A549 (cell line): ENCODE measurements around the gene HOXA7. TPM values are rescaled to one million over a fixed set of nuclear protein-coding genes. Genes with fewer than 3 reads are reported as not detected.

ENCODE experiments used
- ATAC-seq, 2 experiments: fragments of 200-7000 bp in 1 of 2; fragments of >200 bp in 1 of 2; cut with Nextera tagmentation in 1 of 2; cut with Tn5 transposase in 1 of 2; 3 replicates each; pipeline versions ENCODE4 v1.8.0 to v1.9.1; 2018 to 2020; ENCODE audit warnings: mild to moderate bottlenecking in 1 of 2, moderate library complexity in 1 of 2
- CTCF ChIA-PET: fragments of 300-600 bp; sonication (Branson Sonifier 250); formaldehyde crosslinking; extraction: SDS; loops from one replicate; lab custom pipeline; 2021; ENCODE audit warnings: antibody characterized with exemption, inconsistent platforms; lab: Yijun Ruan, JAX
- POLR2A ChIA-PET: fragments of 350-600 bp; formaldehyde crosslinking; extraction: SDS; loops from one replicate; lab custom pipeline; 2021; ENCODE audit warnings: antibody characterized with exemption, inconsistent platforms; lab: Yijun Ruan, JAX
- DNase-seq, 2 experiments: peaks; one replicate each; pipeline versions ENCODE4 v3.0.0 to v3.0.0-alpha.2; 2011 to 2016; ENCODE audit warnings: low read depth in 1 of 2, low spot score in 1 of 2
- FAIRE-seq: peaks from 2 replicates; lab custom pipeline; 2011; peaks lifted over from hg19 to GRCh38; lab: Jason Lieb, UNC
- H3K27ac ChIP-seq, 2 experiments: fragments of >200 bp; sonication (Bioruptor Twin); formaldehyde crosslinking; 3 replicates each; pipeline ENCODE4 v1.5.1; 2016 to 2017
- H3K4me1 ChIP-seq: fragments of >200 bp; sonication (Bioruptor Twin); formaldehyde crosslinking; 3 replicates; pipeline ENCODE4 v1.6.1; 2016
- H3K4me2 ChIP-seq: fragments of >200 bp; sonication (Bioruptor Twin); formaldehyde crosslinking; 3 replicates; pipeline ENCODE4 v1.6.1; 2016
- H3K4me3 ChIP-seq: fragments of >200 bp; sonication (Bioruptor Twin); formaldehyde crosslinking; 3 replicates; pipeline ENCODE4 v1.5.1; 2016
- H3K9me3 ChIP-seq: fragments of >200 bp; sonication (Bioruptor Twin); formaldehyde crosslinking; 3 replicates; pipeline ENCODE4 v1.6.1; 2016
- CBX8 ChIP-seq: fragments of 200-600 bp; sonication (generic); IDR thresholded peaks from 2 replicates; pipeline ENCODE4 v1.6.1; 2016
- CEBPB ChIP-seq, 2 experiments: fragments of >200 bp in 1 of 2; sonication (Bioruptor Twin) in 1 of 2; formaldehyde crosslinking in 1 of 2; IDR thresholded peaks; 2 replicates each; pipeline ENCODE4 v1.6.1; 2012 to 2016
- CHD2 ChIP-seq: fragments of 150-350 bp; IDR thresholded peaks from 2 replicates; pipeline ENCODE4 v1.6.1; 2014; ENCODE audit warnings: low read length; ENCODE audit not compliant: partially characterized antibody
- CTCF ChIP-seq: fragments of >200 bp; sonication (Bioruptor Twin); formaldehyde crosslinking; IDR thresholded peaks from 3 replicates; pipeline ENCODE4 v1.5.1; 2016
- E2F6 ChIP-seq: IDR thresholded peaks from 2 replicates; pipeline ENCODE4 v1.6.1; 2012; ENCODE audit warnings: low read depth, borderline replicate concordance
- EHF ChIP-seq: fragments of 250-450 bp; sonication (Bioruptor Pico); IDR thresholded peaks from 2 replicates; pipeline ENCODE4 v1.5.0; 2020; ENCODE audit warnings: mild to moderate bottlenecking
- ESRRA ChIP-seq: fragments of 150-350 bp; IDR thresholded peaks from 2 replicates; pipeline ENCODE4 v1.6.1; 2014; ENCODE audit warnings: mild to moderate bottlenecking, low read length, borderline replicate concordance
- FOSL2 ChIP-seq, 2 experiments: fragments of 450-650 bp in 1 of 2; fragments of >200 bp in 1 of 2; sonication (Bioruptor Twin) in 1 of 2; formaldehyde crosslinking; IDR thresholded peaks; 2 replicates each; pipeline versions ENCODE4 v1.5.0 to v1.6.1; 2016 to 2020; ENCODE audit warnings: mild to moderate bottlenecking in 1 of 2, moderate library complexity in 1 of 2
- FOXS1 ChIP-seq: fragments of 250-450 bp; sonication (Bioruptor Pico); IDR thresholded peaks from 2 replicates; pipeline ENCODE4 v1.5.0; 2020; ENCODE audit warnings: mild to moderate bottlenecking, moderate library complexity
- GATA3 ChIP-seq: IDR thresholded peaks from 2 replicates; pipeline ENCODE4 v1.6.1; 2012; ENCODE audit warnings: borderline replicate concordance
- HMGXB4 ChIP-seq: fragments of 250-450 bp; sonication (Bioruptor Pico); IDR thresholded peaks from 2 replicates; pipeline ENCODE4 v1.5.0; 2021; ENCODE audit warnings: mild to moderate bottlenecking, moderate library complexity, borderline replicate concordance
- JUN ChIP-seq, 2 experiments: fragments of >200 bp; sonication (Bioruptor Twin); formaldehyde crosslinking; IDR thresholded peaks; 2 replicates in 1 of 2; 3 replicates in 1 of 2; pipeline ENCODE4 v1.6.1; 2016 to 2017
- JUNB ChIP-seq: fragments of >200 bp; sonication (Bioruptor Twin); formaldehyde crosslinking; IDR thresholded peaks from 2 replicates; pipeline ENCODE4 v1.6.1; 2016
- KDM1A ChIP-seq: fragments of 200-600 bp; sonication (generic); IDR thresholded peaks from 2 replicates; pipeline ENCODE4 v1.6.1; 2016; ENCODE audit warnings: low read depth, mild to moderate bottlenecking
- KDM5A ChIP-seq: fragments of 200-600 bp; sonication (generic); IDR thresholded peaks from 2 replicates; pipeline ENCODE4 v1.6.1; 2016; ENCODE audit warnings: antibody characterized with exemption, mild to moderate bottlenecking
- MAFK ChIP-seq: fragments of 450-650 bp; IDR thresholded peaks from 2 replicates; pipeline ENCODE4 v1.6.1; 2014; ENCODE audit not compliant: partially characterized antibody
- MAX ChIP-seq: IDR thresholded peaks from 2 replicates; pipeline ENCODE4 v1.6.1; 2012
- MAZ ChIP-seq: fragments of 150-350 bp; IDR thresholded peaks from 2 replicates; pipeline ENCODE4 v1.6.1; 2014; ENCODE audit warnings: antibody characterized with exemption, low read depth, low read length, borderline replicate concordance
- MYC ChIP-seq: IDR thresholded peaks from 2 replicates; pipeline ENCODE4 v1.6.1; 2012; ENCODE audit warnings: mild to moderate bottlenecking, inconsistent platforms, low read length, improper control_type of control experiment, borderline replicate concordance
- NFE2L2 ChIP-seq: fragments of 150-350 bp; conservative IDR thresholded peaks from 2 replicates; pipeline ENCODE4 v1.6.1; 2014; ENCODE audit warnings: low read length
- RCOR1 ChIP-seq: fragments of 150-350 bp; IDR thresholded peaks from 2 replicates; pipeline ENCODE4 v1.6.1; 2014; ENCODE audit warnings: antibody characterized with exemption, low read length, low read depth
- RFX5 ChIP-seq: fragments of 450-650 bp; IDR thresholded peaks from 2 replicates; pipeline ENCODE4 v1.7.1; 2014; ENCODE audit warnings: antibody characterized with exemption, mild to moderate bottlenecking, moderate library complexity
- SMC3 ChIP-seq: fragments of >200 bp; sonication (Bioruptor Twin); formaldehyde crosslinking; IDR thresholded peaks from 3 replicates; pipeline ENCODE4 v1.6.1; 2018; ENCODE audit warnings: inconsistent platforms
- SREBF2 ChIP-seq: fragments of 450-650 bp; IDR thresholded peaks from 2 replicates; pipeline ENCODE4 v1.6.1; 2014; ENCODE audit warnings: mild to moderate bottlenecking, moderate library complexity
- TP53 ChIP-seq: fragments of 250-450 bp; sonication (Bioruptor Pico); IDR thresholded peaks from 2 replicates; pipeline ENCODE4 v1.5.0; 2021; ENCODE audit warnings: mild to moderate bottlenecking, moderate library complexity
- ZC3H11A ChIP-seq: fragments of 450-650 bp; IDR thresholded peaks from 2 replicates; pipeline ENCODE4 v1.6.1; 2014; ENCODE audit warnings: antibody characterized with exemption, mild to moderate bottlenecking
- ZSCAN20 ChIP-seq: fragments of 250-450 bp; sonication (Bioruptor Pico); IDR thresholded peaks from 2 replicates; pipeline ENCODE4 v1.8.0; 2022; ENCODE audit warnings: mild to moderate bottlenecking, moderate library complexity
- WGBS: methylation state at CpG from one replicate; pipeline ENCODE4 v1.1.6; 2017; ENCODE audit errors: missing lambda C conversion rate; 5-methylcytosine and 5-hydroxymethylcytosine counted together
- polyA plus RNA-seq, 4 experiments: library from polyadenylated mRNA; depleted of rRNA in 3 of 4; stranded (reverse); fragments of >200 nt; fragmentation: RNase III in 1 of 4; extraction: RNeasy Plus Mini Kit Qiagen cat#74134 plus additional on column Dnase treatment in 1 of 4; gene quantifications; 2 replicates in 3 of 4; 3 replicates in 1 of 4; pipeline ENCODE4 v1.2.3, GENCODE V29; 2011 to 2017

HOXA7 gene
- polyA plus RNA-seq, 2 of the 4 experiments (the other 2 are of a cell fraction): 4.1 to 4.8 TPM

- Histone ChIP-seq H3K4me3 (peak overlapping the region; percentile 72), H3K9me3 (no peaks in the 10 kb centered on the region), H3K4me1 (peaks cover 12% of the 10 kb centered on the region; the same call in 2 of the 3 replicates), H3K4me2 (peak overlapping the region; percentile 87), H3K27ac (peak overlapping the region; percentile 79 to 93)
- ChIA-PET CTCF (interaction anchor here (1.3 to 11.1 kb wide), 18 partner anchors 9 to 773 kb away, joined by 4 to 160 read pairs (median 8); partner anchors contain the start of genes HOXA3, HOXA4 and HOXA9), POLR2A (interaction anchor here (1.0 to 2.3 kb wide), 5 partner anchors 23 to 443 kb away, joined by 3 to 12 read pairs (median 5); partner anchors contain the start of gene SKAP2)
- ATAC-seq (peak; percentile 52 to 67), FAIRE-seq (no peak), DNase-seq (no peak)
- TF ChIP-seq CHD2 (no peak), KDM1A (no peak), JUNB (no peak), FOSL2 (IDR thresholded peaks at IDR 0.05) (no peak), FOSL2 (CRISPR knock-in tag; IDR thresholded peaks at IDR 0.05) (no peak), CEBPB (IDR thresholded peaks at IDR 0.05) (no peak), E2F6 (no peak), RCOR1 (no peak), GATA3 (no peak), MAFK (no peak), MAZ (no peak), EHF (no peak), ZSCAN20 (CRISPR knock-in tag) (no peak), KDM5A (no peak)
- WGBS: 41% methylated on average over 29 of the region's 29 CpGs
These were observed 13.9 kb downstream of the HOXA7 start for GRCh38 chr7:27142580-27143022.

GRCh38 chr7:27141923-27142579, 14.4 kb downstream of the HOXA7 start:
- H3K4me1 ChIP-seq: peaks cover 17% of the 10 kb centered on the region
- DNase-seq: peak; percentile 80 to 87
- 45% methylated on average over 29 of the region's 30 CpGs for WGBS
- POLR2A ChIA-PET: interaction anchor here (0.7 to 2.3 kb wide), 5 partner anchors 14 to 278 kb away, joined by 3 to 12 read pairs (median 5); partner anchors contain the start of genes HOXA7 and SKAP2
- TF ChIP-seq E2F6: no peak
- TF ChIP-seq ZC3H11A: no peak
- no peak for TF ChIP-seq MYC
- TF ChIP-seq FOSL2 (IDR thresholded peaks at IDR 0.05): no peak
- no peak for TF ChIP-seq FOSL2 (CRISPR knock-in tag; IDR thresholded peaks at IDR 0.05)
- TF ChIP-seq RFX5: no peak
- TF ChIP-seq SMC3: 0 out of 3 replicates have a peak, but pooled peaks have one; percentile 17
- TF ChIP-seq TP53 (CRISPR knock-in tag): no peak
- TF ChIP-seq JUN (IDR thresholded peaks at IDR 0.05): 0 out of 5 replicates have a peak, but pooled peaks of 1 of the 2 experiments have one; percentile 28
- TF ChIP-seq CTCF: peak; percentile 22; the same call in 1 of the 3 replicates
- no peak for TF ChIP-seq FOXS1
- TF ChIP-seq ESRRA: no peak
- TF ChIP-seq CBX8: no peak
- no peak for TF ChIP-seq SREBF2
- TF ChIP-seq HMGXB4: no peak
- TF ChIP-seq NFE2L2: no peak
- 0 out of 2 replicates have a peak, but pooled peaks have one; percentile 17 for TF ChIP-seq MAX
- CTCF ChIA-PET: interaction anchor here (0.6 to 11.1 kb wide), 14 partner anchors 9 to 773 kb away, joined by 3 to 160 read pairs (median 10); partner anchors contain the start of genes HOXA3, HOXA4 and HOXA9
- H3K27ac ChIP-seq: peak overlapping the region; percentile 79 to 93
- peak overlapping the region; percentile 72 for H3K4me3 ChIP-seq
- no peaks in the 10 kb centered on the region for H3K9me3 ChIP-seq
- peak; percentile 64 to 76 for ATAC-seq
- H3K4me2 ChIP-seq: peak overlapping the region; percentile 87
- FAIRE-seq: no peak
